Activated T-cell treated with anti-CD3 and anti-CD28 coated beads, Interleukin-2, amount 50 U/mL, for 1 hour (primary cell): ENCODE measurements around the gene KIF26B.

ENCODE experiments used
- DNase-seq: peaks from one replicate; pipeline ENCODE4 v3.0.0-alpha.2; 2020

KIF26B gene

DNA sequence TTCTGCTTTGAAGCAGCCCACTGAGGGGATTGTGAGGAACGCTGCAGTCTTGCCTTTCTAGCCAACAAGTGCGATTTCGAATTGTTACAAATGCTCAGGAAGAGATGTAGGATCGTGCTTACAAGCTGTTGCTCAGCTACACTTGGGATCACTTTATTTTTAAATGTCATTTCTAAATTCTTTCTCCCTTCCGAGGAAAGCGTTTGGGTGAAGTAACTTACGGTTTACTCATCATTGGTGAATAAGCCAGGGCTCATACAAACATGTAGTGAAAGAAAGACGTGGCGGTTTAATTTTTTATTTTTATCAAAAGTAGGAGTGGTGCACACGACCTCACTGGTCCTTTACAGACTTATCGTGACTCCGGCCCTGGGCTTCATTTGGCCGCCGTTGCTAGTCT, 386.6 kb downstream of the KIF26B start:
- DNase-seq: no peak

DNA sequence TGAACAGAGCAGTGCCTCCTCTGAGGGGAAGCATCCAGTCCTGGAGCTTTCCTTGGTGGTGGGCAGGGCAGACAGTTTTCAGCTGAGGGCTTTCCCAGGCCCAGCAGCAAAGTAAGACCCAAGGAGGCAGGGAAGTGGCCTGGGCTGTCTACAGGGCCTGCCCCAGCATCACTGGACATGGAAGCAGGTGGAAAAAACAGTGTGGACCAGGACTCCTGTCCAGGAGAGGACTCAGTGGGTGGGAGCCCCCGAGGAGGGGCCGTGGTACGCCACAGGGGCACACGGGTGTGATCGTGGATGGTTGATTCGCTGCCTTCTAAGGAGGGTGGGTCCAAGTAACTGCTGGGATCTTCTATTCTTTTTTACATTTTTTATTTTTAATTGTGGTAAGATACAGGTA, 387.6 kb downstream of the KIF26B start:
- no peak for DNase-seq

GRCh38 chr1:245544236-245544635, 389.5 kb downstream of the KIF26B start:
- DNase-seq: no peak

GRCh38 chr1:245546875-245547274, 392.1 kb downstream of the KIF26B start:
- no peak for DNase-seq

- DNase-seq: no peak
Observed at GRCh38 chr1:245549996-245550719, 395.4 kb downstream of the KIF26B start.

GRCh38 chr1:245550720-245551043, 395.9 kb downstream of the KIF26B start:
- no peak for DNase-seq

DNA sequence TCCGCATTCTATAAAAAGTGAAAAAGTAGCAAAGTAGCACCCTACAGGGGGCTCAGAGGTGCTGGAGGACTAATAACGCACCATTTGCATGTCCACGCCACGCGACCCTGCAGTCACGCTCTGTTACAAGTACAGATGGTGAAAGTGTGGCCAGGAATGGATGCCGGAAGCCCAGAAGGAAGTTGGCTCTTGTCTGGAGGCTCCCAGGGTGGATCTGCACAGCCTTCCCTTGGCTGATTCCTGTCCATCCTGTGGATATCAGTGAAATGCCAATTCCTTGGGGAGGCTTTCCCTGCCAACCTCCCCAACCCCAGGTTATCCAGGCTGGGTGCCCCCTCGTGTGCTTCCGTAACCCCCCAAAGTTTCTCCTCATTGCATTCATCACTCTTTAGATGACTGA, 396.8 kb downstream of the KIF26B start:
- DNase-seq: no peak

GRCh38 chr1:245552331-245552730, 397.5 kb downstream of the KIF26B start:
- no peak for DNase-seq

- DNase-seq: no peak
Observed at GRCh38 chr1:245556057-245556456, 401.3 kb downstream of the KIF26B start.

DNA sequence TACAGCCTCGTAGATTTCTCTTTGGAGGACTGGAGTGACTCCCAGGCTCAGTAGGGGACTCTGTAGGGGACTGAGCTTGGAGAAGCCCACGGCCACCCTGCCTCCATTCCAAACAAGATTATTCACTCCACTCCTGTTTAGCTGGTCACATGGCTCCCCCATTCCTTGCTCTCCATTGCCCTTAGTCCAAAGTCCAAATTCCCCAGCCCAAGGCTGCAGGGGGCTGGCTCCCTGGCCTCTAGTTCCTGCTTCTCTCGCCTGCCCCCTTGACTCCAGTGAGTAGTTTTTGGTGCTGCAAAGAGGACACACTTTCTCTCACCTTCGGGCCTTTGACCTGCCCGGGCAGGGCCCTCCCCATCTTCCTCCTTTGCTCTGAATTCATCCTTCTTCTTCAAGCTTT, 403.3 kb downstream of the KIF26B start:
- DNase-seq: no peak

DNA sequence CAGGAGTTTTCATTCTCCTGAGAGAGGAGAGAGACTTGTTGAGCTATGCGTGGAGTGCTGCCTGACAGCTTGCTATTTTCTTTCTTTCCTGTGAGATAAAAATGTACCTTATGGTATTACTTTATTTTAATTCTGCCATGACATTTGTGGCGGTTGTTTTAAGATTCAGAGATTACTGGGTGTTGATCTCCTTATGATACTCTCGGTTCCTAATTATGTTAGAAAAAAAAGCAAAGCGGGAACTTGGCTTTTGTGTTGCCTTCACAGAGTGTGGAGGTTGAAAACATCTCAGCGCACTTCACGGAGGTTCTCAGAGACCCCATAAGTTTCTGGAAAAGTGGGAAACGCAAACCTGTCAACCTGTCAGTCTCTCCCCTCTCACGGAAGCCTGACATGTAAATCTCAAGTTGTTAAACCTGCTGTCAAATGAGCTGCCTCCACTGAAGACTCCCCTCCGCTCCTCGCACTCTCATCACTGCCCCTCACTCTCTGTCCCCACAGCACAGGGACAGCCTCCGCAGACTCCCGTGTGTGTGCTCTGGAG, 405.6 kb downstream of the KIF26B start:
- DNase-seq: no peak

DNA sequence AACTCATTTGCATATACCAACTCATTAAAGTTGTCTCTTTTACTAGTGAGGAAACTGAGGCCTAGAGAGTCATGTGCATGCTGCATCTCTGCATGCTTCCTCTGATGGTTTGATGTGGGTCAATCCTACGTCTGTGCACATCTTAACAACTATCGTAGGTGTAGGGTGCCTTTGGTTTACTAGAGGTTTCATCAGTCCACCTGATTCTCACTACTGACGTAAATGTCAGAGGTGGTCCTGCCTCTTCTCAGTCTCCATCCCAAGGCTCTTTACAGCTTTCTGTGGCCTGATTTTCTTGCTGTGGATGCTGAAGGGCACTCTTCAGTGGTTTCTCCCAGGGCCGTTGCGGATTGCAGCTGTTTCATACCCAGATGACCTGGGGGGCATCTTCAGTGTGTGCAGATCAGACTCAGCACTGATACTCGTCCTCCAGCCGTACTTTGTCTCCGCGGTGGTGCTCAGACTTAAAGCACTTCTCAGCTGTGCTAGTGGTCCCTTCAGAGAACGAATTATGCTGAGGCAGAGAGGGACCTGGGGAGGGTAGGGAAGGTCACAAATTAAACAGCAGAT, 407.0 kb downstream of the KIF26B start:
- DNase-seq: no peak

GRCh38 chr1:245566134-245566533, 411.3 kb downstream of the KIF26B start:
- no peak for DNase-seq

DNA sequence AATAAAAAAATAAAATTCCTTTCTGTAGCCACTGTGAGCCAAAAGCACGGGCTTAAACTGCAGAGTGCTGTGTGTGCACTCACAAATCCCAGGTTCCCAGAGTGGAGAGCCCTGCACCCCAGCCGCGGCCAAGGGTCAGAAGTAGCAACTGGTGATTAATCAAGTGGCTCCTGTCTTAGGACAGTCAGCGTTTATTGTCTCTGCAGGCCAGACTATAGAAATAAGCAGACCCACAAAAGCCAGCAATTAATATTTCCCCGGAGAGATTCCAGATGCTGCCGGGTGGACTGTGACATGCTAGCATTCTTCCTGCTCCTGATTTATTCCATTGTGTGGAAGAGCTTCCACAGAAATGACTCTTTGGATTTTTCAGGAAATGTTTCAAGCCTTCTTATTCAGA, 412.2 kb downstream of the KIF26B start:
- no peak for DNase-seq

DNA sequence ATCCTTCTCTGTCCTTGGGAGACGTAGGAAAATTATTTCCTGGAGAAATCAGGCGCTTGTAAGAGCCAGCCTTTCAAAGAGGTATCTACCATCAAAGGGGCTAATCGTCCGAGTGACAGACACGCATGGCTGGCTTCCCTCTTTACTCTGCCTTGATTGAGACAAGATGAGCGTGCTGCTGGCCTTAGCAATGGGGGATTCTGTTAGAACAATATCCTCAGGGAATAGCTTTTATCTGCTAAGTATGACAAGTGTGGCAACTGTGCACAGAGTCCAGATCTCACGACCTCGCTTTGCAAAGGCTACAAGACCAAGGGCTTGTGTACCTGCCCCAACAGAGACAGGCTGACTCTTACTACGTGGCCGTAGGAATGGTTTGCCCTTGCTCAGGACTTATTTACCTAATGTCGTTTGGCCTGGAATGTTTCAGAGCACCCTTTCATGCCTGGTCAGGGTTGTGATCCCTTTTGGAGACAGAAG, 417.1 kb downstream of the KIF26B start:
- DNase-seq: no peak

DNA sequence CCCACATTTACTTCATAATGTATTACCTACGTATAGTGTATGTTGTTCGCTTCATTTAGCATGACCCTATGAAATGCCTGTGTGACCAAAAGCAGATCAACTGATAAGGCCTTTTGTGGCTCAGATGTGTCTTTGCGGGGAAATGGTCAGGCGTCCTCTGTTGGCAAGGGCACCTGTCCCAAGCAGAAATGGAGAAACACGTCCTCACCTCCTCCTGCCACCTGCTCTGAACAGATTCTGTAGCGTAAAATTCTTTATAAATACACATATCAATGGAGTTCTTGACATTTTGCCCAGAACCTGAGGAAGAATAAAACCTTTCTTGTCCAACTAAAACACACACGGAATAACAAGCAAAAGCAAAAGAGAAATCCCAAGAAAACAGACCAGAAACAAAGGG, 417.9 kb downstream of the KIF26B start:
- no peak for DNase-seq

DNA sequence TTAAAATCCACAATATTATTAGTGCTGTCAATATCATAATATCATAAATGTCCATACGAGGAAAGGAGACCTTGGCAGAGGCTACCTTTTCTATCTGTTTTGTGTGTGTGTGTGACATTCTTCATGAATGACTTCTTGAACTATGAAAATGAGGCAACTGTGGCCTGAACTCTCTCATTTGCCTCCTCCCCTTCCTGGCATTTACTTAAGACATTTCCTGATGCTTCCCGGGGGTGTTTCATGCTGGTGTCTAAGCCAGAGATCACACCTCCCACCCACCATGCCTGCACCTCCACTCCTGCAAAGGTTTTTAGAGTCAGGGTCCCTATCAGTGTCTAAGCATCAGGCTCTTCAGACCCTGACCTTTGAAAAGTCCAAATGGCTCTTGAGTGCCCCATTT, 420.9 kb downstream of the KIF26B start:
- no peak for DNase-seq

GRCh38 chr1:245576323-245576722, 421.5 kb downstream of the KIF26B start:
- DNase-seq: no peak

DNA sequence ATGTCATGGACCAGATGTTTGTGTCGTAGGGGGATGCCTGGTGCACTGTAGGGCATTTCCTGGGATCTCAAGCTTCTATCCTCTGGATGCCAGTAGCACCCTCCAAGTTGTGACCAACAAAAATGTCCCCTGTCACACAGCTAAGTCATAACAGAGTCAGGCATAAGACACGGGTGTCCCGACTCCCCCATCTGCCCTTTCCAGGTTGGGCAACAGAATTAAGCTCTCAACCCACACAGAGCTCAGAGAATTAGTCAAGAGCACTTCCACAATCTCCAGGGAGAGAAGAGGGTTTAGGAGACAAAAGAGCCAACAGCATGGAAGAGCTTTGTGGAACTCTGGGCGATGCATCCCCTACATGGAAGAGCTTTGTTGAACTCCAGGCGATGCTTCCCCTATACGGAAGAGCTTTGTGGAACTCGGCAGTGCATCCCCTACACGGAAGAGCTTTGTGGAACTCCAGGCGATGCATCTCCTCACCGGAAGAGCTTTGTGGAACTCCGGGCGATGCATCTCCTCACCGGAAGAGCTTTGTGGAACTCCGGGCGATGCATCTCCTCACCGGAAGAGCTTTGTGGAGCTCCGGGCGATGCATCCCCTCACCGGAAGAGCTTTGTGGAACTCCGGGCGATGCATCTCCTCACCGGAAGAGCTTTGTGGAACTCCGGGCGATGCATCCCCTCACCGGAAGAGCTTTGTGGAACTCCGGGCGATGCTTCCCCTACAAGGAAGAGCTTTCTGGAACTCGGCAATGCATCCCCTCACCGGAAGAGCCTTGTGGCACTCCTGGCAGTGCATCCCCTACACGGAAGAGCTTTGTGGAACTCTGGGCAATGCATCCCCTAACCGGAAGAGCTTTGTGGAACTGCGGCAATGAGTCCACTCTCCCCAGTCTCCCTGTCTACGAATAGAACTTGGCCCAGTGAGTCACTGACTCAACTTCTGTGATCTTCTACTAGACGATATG, 422.7 kb downstream of the KIF26B start:
- DNase-seq: no peak

- DNase-seq: no peak
Observed at GRCh38 chr1:245578308-245578707, 423.5 kb downstream of the KIF26B start.

DNA sequence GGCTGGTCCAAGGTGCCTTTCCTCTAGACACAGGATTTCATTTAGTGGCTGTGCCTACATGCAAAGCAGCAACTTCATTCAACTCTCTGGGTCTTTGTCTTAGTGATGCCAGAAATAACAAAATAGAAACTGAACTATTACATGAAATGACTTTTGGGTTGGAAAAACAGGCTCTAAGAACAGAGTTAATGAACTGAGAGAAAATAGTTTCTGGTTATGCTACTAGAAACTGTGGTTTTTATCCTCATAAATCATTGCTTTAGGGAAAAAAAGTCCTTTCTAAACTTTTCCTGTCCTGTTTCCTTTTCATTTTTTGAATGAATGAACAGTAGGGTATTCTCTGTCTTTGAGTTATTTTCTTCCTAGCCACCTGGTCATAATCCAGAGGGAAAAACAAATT, 424.0 kb downstream of the KIF26B start:
- no peak for DNase-seq

- DNase-seq: no peak
Observed at GRCh38 chr1:245579881-245580280, 425.1 kb downstream of the KIF26B start.

- DNase-seq: no peak
Observed at GRCh38 chr1:245580651-245581050, 425.9 kb downstream of the KIF26B start.

DNA sequence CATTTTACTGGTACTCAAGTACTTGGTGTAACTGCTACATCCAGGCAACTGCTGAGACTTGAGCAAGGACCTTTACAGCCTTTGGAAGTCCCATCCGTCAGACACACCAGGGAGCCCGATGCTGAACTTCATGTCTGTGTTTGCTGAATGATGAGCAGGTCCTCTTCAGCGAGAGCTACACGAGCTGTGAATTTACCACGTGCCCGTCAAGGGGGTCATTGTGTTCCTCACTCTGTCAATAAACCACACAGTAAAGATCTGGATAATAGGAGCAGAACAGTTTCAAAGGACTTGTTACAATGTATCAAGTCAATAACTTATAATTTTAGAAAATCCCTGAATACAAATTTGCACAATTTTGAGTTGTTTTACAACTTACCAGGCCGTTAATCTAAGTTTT, 427.2 kb downstream of the KIF26B start:
- DNase-seq: no peak
